Endothelial cell of umbilical vein (primary cell): ENCODE measurements around the gene PARP3. TPM values are rescaled to one million over a fixed set of nuclear protein-coding genes. Genes with fewer than 3 reads are reported as not detected.
A peak's percentile ranks its signal among the peaks of the same experiment; 100 is the strongest.

ENCODE experiments used
- BruUV-seq: library from RNA; stranded (reverse); fragments of 400-500 nt; replicated peaks from 2 replicates; lab custom pipeline; 2021; lab: Mats Ljungman, UMichigan
- CTCF ChIA-PET: fragments of 300-600, 350-600 bp; sonication (Branson Sonifier 250); formaldehyde crosslinking; loops from one replicate; lab custom pipeline; 2021; ENCODE audit warnings: antibody characterized with exemption, inconsistent platforms; lab: Charles Lee
- POLR2A ChIA-PET: fragments of 300-600, 350-600 bp; sonication (Branson Sonifier 250); formaldehyde crosslinking; loops from one replicate; lab custom pipeline; 2021; ENCODE audit warnings: antibody characterized with exemption, inconsistent platforms; lab: Charles Lee
- DNase-seq: peaks from one replicate; pipeline ENCODE4 v3.0.0-alpha.2; 2011; ENCODE audit warnings: low read depth, low spot score
- FAIRE-seq: peaks from 2 replicates; lab custom pipeline; 2011; peaks lifted over from hg19 to GRCh38; lab: Jason Lieb, UNC
- H2AFZ ChIP-seq: 2 replicates; pipeline ENCODE4 v1.6.0; 2012; ENCODE audit warnings: low read depth, low read length, control low read depth, inconsistent platforms
- H3K27ac ChIP-seq: 2 replicates; pipeline ENCODE4 v1.5.1; 2011; ENCODE audit warnings: low read depth, mild to moderate bottlenecking, control low read depth, low read length, moderate library complexity; ENCODE audit not compliant: insufficient read depth
- H3K27me3 ChIP-seq, 2 experiments: 2 replicates each; pipeline versions ENCODE4 v1.6.0 to v1.6.1; 2011; ENCODE audit warnings: low read length in 2 of 2, mixed read lengths in 1 of 2; ENCODE audit not compliant: control insufficient read depth in 2 of 2, insufficient read depth in 2 of 2
- H3K36me3 ChIP-seq, 2 experiments: 2 replicates in 1 of 2; 3 replicates in 1 of 2; pipeline ENCODE4 v1.5.1; 2011; ENCODE audit warnings: low read length in 2 of 2, mild to moderate bottlenecking in 1 of 2, moderate library complexity in 1 of 2; ENCODE audit not compliant: control insufficient read depth in 2 of 2, insufficient read depth in 2 of 2; ENCODE audit errors: extremely low read depth in 1 of 2
- H3K4me1 ChIP-seq: 3 replicates; pipeline ENCODE4 v1.5.1; 2011; ENCODE audit warnings: mild to moderate bottlenecking, low read length; ENCODE audit not compliant: control insufficient read depth, insufficient read depth; ENCODE audit errors: extremely low read depth
- H3K4me2 ChIP-seq: 2 replicates; pipeline ENCODE4 v1.6.1; 2011; ENCODE audit warnings: low read length, control low read depth, mixed read lengths; ENCODE audit not compliant: insufficient read depth
- H3K4me3 ChIP-seq, 3 experiments: fragments of 200-600 bp in 1 of 3; sonication (generic), shearing (Covaris generic) in 1 of 3; replicated peaks in 1 of 3; 2 replicates each; pipeline ENCODE4 v1.5.1; 2011 to 2016; ENCODE audit warnings: control low read depth in 3 of 3, low read length in 3 of 3, mild to moderate bottlenecking in 2 of 3, inconsistent platforms in 1 of 3, low read depth in 1 of 3, moderate library complexity in 1 of 3; ENCODE audit not compliant: insufficient read depth in 1 of 3
- H3K79me2 ChIP-seq: 2 replicates; pipeline ENCODE4 v1.6.0; 2012; ENCODE audit warnings: low read length, inconsistent platforms; ENCODE audit not compliant: control insufficient read depth, insufficient read depth
- H3K9ac ChIP-seq: replicated peaks from 2 replicates; pipeline ENCODE3; 2011; ENCODE audit warnings: low read length, control low read depth; ENCODE audit not compliant: insufficient read depth; ENCODE audit errors: extremely low read depth
- H3K9me1 ChIP-seq: replicated peaks from 3 replicates; pipeline ENCODE4 v1.6.0; 2011; ENCODE audit warnings: mild to moderate bottlenecking, low read length; ENCODE audit not compliant: control insufficient read depth, insufficient read depth; ENCODE audit errors: extremely low read depth
- H3K9me3 ChIP-seq: replicated peaks from 2 replicates; pipeline ENCODE4 v1.5.1; 2012; ENCODE audit warnings: low read length, inconsistent platforms; ENCODE audit not compliant: control insufficient read depth, insufficient read depth
- H4K20me1 ChIP-seq: replicated peaks from 2 replicates; pipeline ENCODE3; 2011; ENCODE audit warnings: mild to moderate bottlenecking, low read length; ENCODE audit not compliant: control insufficient read depth, insufficient read depth; ENCODE audit errors: extremely low read depth
- CTCF ChIP-seq, 2 donors: IDR thresholded peaks; 1 replicate in 1 of 2; 2 replicates in 1 of 2; pipeline ENCODE4 v1.5.1; 2011; ENCODE audit warnings: low read length in 2 of 2, mild to moderate bottlenecking in 2 of 2, moderate library complexity in 2 of 2, control low read depth in 1 of 2, inconsistent platforms in 1 of 2, low read depth in 1 of 2; ENCODE audit not compliant: insufficient read depth in 1 of 2; ENCODE audit errors: extremely low read depth in 1 of 2
- EZH2 ChIP-seq: IDR thresholded peaks from 2 replicates; pipeline ENCODE4 v1.6.1; 2012; ENCODE audit warnings: borderline replicate concordance, low read depth, mild to moderate bottlenecking, moderate library complexity, low read length, inconsistent platforms; ENCODE audit not compliant: severe bottlenecking
- FOS ChIP-seq: IDR thresholded peaks from 2 replicates; pipeline ENCODE4 v1.6.1; 2011; ENCODE audit warnings: mild to moderate bottlenecking, low read length, moderate library complexity, borderline replicate concordance; ENCODE audit not compliant: insufficient read depth
- JUN ChIP-seq: IDR thresholded peaks from 2 replicates; pipeline ENCODE4 v1.6.1; 2011; ENCODE audit warnings: borderline replicate concordance, low read depth; ENCODE audit not compliant: insufficient read length, insufficient read depth
- MAX ChIP-seq: IDR thresholded peaks from 2 replicates; pipeline ENCODE4 v1.6.1; 2011; ENCODE audit not compliant: insufficient read depth, insufficient read length
- POLR2AphosphoS5 ChIP-seq: IDR thresholded peaks from 2 replicates; pipeline ENCODE4 v1.6.1; 2012; ENCODE audit warnings: low read depth, mild to moderate bottlenecking, control low read depth, low read length, moderate library complexity; ENCODE audit not compliant: insufficient read depth
- dilution Hi-C: fragments of 300-500 bp; cut with MboI; formaldehyde crosslinking; loops from one replicate; pipeline ENCODE4 v1.15.0; 2019; ENCODE audit warnings: low sequenced_read_pairs; ENCODE audit not compliant: extremely low pct_ligation_motif_present
- intact Hi-C: fragments of 100-400 bp; cut with micrococcal nuclease; formaldehyde crosslinking; loops from one replicate; pipeline ENCODE4 v1.10.0; 2022
- polyA plus RNA-seq, 4 experiments: library from polyadenylated mRNA; depleted of rRNA in 3 of 4; stranded (reverse) in 3 of 4; unstranded in 1 of 4; fragments of >200 nt; gene quantifications; 2 replicates each; pipeline versions ENCODE4 v1.2.1 to v1.2.3, GENCODE V29; 2011 to 2012; ENCODE audit warnings: missing spikeins in 1 of 4
- total RNA-seq: library from RNA; stranded (reverse); gene quantifications from 2 replicates; pipeline ENCODE4 v1.2.3, GENCODE V29; 2021

PARP3 gene
- total and polyA plus RNA-seq, 2 donors (not counting 3 experiments of a cell fraction or from before 2014, with no cell fraction given) = 10.0 to 13.8 TPM

GRCh38 chr3:51940648-51941462, 1.3 kb upstream of the PARP3 start:
- Histone ChIP-seq H2AFZ (peak overlapping the region; percentile 60), H3K4me3 (peak overlapping the region; percentile 66 to 81 (median 79)), H3K9me3 (no peaks in the 10 kb centered on the region), H3K36me3 (peaks cover 0 to 20% of the 10 kb centered on the region in 2 experiments), H3K9me1 (no peaks in the 10 kb centered on the region), H3K27me3 (no peaks in the 10 kb centered on the region), H4K20me1 (no peaks in the 10 kb centered on the region), H3K27ac (no peak overlapping the region), H3K9ac (peak overlapping the region; percentile 30), H3K4me2 (peak overlapping the region; percentile 91), H3K4me1 (peaks cover 21% of the 10 kb centered on the region), H3K79me2 (peaks cover 16% of the 10 kb centered on the region)
- BruUV-seq = TSS peak; percentile 29
- TF ChIP-seq JUN (no peak), CTCF (IDR thresholded peaks at IDR 0.05; ENCODE audit: extremely low read depth in 1 of 2, insufficient read depth in 1 of 2, low read depth in 1 of 2, low read length in 2 of 2) (no peak), POLR2AphosphoS5 (no peak), FOS (no peak), MAX (no peak), EZH2 (no peak)
- ChIA-PET POLR2A (interaction anchor here (1.3 to 2.1 kb wide), 2 partner anchors 13 to 33 kb away, joined by 4 read pairs; partner anchors contain the start of gene ABHD14B), CTCF (interaction anchor here (0.6 to 2.8 kb wide), 12 partner anchors 8 to 551 kb away, joined by 3 to 46 read pairs (median 3); partner anchors contain the start of genes ABHD14A, ABHD14B, ACY1 and RPL29)
- DNase-seq (peak; percentile 15), FAIRE-seq (peak; percentile 77)
- dilution Hi-C loops = no loop called here
- intact Hi-C loops = loop anchor here (5.0 to 10.0 kb wide), 2 partner anchors 439 to 556 kb away; partner anchors contain the start of genes DCAF1 and MANF
